Stimulated activated CD4-positive, alpha-beta T cell treated with anti-CD3 and anti-CD28 coated beads, Interleukin-2, amount 100 ng/mL, for 48 hours (primary cell): ENCODE data around the gene MPV17.
A peak's percentile ranks its signal among the peaks of the same experiment; 100 is the strongest.
"Not testable (repeated sequence)": the region's sequence is repeated elsewhere in the genome, so short reads cannot be mapped to it uniquely, and the experiment has no call there.

Experiments
- DNase-seq, 2 donors: peaks; one replicate each; pipeline ENCODE4 v3.0.0-alpha.2; 2020

The MPV17 gene, protein sequence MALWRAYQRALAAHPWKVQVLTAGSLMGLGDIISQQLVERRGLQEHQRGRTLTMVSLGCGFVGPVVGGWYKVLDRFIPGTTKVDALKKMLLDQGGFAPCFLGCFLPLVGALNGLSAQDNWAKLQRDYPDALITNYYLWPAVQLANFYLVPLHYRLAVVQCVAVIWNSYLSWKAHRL

DNA sequence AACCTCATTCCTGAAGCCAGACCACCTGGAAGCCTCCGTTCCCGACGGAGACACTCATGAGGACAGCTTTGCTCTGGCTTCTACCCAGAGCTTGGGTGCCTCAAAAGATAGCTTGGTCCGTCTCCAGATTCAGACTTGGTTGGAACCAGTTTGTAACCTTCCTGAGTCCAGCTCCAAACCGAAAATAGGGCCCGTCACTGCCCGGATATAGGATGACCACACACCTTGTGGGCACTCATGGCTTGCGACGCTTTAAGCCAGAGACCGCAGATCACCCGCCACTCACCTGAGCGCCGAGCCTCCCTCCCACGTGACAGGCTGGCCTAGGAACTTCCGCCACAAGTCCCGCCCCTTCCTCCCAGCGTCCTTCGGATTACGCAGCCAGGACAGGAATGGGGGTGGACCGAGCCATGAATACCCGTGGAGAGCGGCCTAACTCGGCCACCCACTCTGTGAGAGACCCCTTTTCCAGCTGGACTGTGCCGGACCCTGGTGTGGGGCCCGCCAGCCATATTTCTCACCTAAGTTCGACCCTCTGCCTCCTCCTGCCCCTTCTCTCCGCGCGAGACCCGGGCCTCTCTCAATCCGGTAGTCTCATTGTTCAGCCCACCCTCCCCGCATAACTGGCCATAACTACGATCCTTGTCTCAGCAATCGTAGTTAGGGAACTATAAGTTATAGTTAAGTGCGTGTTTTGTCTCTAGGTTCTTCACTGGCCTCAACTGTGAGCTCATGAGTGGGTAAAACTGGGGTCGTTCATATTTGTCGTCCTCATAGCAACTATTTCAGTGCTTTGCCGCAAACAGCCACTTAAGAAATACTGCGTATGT, at the start of gene MPV17:
MPV17 (minus strand) TSS at position 332 of the 830 bp plus-strand sequence. CDS start 580 bp downstream, outside the sequence.
- peak; percentile 78 to 84 for DNase-seq

DNA sequence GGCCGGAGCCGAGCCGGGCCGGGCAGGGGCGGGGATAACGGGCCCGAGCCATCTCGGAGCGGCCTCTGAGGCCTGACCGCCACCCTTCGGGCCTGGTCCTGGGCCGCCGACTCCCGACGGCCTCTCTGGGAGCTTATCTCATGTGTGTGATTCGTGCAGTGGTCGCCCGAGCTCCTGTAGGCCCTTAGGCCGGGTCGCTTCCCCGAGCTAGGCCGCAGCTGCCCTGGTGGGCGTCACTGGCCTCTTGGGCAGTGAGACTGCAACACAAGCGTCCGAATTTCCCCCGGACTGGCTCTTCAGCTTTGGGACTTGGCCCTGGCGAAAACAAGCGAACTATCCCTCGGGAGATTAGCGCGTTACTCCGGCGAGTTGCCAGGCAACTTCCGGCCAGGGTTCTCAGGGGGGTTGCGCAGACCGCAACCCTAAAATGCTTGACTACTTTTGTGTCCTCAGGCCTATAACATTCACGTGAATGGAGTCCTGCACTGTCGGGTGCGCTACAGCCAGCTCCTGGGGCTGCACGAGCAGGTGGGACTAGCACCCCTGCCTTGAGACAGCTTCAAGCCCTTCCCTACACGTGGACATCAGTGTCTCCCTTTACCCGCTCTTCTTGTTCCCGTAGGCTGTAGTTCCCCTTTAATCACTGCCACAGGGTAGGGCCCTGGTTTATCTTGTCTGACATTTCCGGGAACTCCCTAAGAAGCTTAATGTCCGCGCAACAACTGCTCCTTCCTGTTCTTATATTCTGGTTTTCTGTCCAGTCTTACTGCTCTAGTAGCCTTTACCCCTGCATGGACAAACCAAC, 48.1 kb upstream of the MPV17 start:
- peak in 1 of 2 donors; percentile 15 for DNase-seq

DNA sequence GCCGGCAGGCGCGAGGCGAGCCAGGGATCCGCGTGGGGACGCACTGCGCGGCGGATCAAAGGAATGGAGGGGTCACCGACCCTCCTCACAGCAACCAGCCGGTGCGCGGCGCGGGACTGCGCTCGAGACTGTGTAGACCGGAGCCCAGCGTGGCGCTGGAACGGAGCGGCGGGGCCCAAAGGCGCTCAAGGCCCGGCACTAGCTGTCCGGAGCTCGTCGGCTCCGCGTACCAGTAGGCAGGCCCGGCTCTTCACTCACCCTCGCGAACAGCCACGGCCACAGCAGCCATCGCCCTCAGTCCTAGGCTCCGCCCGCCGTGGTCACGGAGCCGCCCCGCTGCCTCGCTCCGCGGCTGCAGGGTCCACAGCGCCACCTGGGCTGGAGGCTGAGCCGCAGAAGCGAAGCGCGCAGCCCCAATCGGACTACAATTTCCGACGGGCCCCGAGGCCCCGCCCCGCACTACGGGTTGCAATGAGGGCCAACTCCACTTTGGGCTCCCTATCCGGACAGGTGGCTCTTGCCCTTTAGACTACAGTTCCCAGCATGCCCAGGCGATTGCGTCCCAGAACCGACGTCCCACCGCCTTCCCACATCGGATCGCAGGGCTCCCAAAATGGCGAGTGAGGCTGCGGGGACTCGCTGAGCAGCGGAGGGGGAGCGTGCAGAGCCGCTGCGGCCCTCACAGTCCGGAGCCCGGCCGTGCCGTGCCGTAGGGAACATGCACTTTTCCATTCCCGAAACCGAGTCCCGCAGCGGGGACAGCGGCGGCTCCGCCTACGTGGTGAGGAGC, 47.3 kb upstream of the MPV17 start, which contains the start of the genes EIF2B4 and SNX17:
EIF2B4 (minus strand) TSS at position 313 of the 790 bp plus-strand sequence; CDS start at position 289, 24 bp downstream.
SNX17 (plus strand) TSS at position 591 of the 790 bp plus-strand sequence; CDS start at position 719, 128 bp downstream.
- peak; percentile 97 to 98 for DNase-seq

DNA sequence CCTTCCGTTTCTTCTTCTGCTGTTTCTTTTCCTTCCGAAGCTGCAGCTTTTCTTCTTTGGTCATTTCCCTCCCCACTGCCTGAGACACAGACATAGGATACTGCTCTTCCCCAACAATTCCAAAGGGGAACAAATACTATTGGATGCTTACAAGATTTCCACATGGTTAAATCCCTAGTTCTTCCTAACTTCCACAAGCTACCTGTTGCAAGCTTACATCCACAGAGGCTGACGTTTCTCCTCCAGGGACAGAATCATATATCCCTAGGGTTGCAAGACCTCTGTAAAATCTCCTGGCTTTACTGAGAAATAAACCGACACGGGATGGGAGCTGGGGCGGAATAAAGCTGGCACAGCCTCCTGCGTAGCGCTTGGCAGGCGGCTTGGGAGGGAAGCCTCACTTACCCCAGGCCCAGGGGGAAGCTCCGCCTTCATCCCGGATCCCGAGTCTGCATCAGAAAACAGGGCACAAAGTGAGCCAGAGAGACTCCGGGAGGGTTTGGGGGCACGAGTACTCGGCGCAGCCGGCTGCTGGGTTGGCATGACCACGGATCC, 46.7 kb upstream of the MPV17 start:
- no peak for DNase-seq

DNA sequence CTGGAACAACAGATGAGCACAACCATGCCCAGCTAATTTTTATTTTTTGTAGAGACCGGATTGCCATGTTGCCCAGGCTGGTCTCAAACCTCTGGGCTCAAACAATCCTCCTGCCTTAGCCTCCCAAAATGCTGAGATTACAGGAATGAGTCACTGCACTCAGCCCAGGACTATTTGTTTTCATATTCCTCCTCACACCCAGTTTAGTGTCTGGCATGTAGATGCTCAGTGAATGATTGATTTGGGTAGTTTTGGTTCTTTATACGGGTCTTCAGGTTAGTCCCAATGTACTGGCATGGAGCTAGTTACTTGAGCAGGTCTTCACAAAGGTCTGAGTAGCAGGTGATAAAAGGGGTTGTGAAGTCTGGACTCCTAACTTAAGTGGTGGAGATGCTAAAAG, 41.0 kb upstream of the MPV17 start:
- no peak for DNase-seq

DNA sequence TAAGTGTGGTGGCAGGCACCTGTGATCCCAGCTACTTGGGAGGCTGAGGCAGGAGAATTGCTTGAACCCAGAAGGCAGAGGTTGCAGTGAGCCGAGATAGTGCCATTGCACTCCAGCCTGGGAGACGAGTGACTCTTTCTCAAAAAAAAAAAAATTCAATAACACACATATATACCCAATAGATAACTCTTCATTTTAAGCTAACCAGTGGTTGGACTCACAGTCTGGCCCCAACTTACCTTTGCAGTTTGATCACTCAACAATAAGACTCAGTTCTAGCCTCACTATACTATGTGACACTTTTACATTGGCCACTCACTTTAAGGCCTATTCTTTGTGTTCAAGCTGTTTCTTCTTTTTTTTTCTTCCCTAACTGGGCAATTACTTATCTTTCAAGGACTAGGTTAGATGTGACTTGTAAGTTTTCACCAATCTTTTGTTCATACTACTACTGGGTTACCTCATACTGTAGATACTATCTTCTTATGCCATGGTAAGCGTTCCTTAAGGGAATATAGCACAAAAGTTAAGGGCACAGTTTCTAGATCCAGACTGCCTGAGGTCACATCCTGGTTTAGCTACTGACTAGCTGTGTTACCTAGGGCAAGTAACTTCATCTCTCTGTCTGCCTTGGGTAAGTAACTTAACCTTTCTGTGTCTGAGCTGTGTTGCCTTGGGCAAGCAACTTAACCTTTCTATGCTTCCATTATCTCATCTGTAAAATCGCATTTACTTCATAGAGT, 40.0 kb upstream of the MPV17 start:
- DNase-seq: no peak

DNA sequence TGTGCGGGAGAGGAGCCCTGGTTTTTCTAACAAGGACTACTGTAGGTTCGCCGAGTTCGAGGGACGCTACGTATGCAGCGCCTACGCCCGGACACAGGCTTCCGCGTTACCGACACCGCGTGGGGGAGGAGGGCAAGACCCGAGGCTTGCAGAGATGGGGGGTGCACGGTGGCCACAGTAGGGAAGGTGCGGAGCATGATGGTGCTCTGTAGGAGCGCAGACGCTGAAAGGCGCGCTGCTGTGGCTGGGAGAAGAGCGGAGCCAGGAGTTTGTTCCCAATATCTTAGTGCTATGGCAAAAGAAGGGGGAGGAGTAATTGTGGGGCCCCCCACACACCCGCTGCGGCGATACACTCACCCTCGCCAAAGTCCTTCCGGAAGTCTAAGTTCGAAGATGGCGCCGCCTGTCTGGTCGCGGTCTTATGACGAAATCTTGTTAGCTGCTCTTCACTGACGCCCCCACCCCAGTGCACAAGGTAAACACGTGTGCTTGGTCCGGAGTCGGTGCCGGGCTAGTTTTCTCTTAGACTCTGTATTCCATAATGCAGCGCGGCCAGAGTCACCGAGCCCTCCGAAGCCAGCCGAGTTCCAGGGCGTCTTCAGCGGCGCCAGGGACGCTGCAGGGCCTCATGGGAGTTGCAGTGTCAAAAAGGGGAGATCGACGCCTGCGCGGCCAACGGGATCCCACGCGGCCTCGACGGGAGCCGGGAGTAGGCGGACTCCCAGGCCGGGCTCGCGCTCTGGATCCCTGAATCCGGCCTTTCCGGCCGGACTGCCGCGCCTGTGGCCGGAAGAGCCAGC, 33.7 kb upstream of the MPV17 start, which contains the start of gene GTF3C2:
GTF3C2 (minus strand) TSS at position 383 of the 800 bp plus-strand sequence. CDS start 13,210 bp downstream, outside the sequence.
- peak; percentile 83 to 85 for DNase-seq

DNA sequence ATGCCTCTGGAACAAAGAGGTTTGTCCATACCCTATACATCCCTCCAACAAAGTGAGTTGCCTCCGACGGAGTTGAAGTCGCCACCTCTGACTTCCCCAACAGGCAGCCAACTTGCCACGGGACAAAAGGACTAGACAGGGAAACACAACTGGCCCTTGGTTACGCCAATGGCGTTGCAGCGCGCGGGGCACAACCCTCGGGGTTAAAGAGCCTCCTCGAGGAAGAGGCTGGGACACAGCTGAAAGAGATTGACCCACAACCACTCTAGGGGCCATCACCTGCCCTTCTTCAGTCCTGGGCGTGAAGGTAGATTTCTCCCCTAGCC, 33.1 kb upstream of the MPV17 start:
- no peak for DNase-seq

DNA sequence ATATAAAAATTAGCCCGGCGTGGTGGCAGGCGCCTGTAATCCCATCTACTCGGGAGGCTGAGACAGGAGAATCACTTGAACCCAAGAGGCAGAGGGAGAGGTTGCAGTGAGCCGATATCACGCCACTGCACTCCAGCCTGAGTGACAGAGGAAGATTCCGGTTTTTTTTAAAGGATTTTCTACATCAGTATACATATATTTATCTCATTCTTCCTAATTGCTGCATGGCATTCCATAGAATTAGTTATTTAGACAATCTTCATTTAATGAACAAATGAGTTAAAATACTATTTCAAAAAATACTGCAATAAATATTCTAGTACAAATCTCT, 31.7 kb upstream of the MPV17 start:
- no peak for DNase-seq

DNA sequence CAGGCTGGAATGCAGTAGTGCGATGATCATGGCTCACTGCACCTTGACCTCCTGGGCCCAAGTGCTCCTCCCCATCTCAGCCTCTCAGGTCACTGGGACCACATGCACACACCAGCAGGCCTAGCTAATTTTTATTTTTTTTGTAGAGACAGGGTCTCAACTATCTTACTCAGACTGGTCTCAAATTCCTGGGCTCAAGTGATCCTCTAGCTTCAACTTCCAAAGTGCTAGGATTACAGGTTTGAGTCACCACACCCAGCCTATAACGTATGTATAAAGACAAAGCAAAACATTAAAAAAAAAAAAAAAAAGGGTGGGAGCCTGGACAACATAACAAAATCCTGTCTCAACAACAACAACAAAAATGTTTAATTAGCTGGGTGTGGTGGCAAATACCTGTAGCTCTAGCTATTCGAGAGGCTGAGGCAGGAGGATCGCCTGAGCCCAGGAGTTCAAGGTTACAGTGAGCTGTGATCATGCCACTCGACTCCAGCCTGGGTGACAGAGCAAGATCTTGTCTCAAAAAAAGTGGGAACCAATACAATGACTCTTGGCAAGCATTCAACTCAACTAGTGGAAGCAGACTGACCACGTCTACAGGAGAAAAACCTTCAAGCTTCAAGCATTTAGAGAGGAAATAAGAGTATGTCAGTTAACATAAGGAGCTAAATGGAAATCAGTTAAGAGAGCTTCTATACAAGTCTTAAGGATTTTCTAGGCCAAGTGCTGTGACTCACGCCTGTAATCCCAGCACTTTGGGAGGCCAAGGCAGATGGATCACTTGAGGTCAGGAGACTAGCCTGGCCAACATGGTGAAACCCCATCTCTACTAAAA, 31.1 kb upstream of the MPV17 start:
- DNase-seq: no peak

DNA sequence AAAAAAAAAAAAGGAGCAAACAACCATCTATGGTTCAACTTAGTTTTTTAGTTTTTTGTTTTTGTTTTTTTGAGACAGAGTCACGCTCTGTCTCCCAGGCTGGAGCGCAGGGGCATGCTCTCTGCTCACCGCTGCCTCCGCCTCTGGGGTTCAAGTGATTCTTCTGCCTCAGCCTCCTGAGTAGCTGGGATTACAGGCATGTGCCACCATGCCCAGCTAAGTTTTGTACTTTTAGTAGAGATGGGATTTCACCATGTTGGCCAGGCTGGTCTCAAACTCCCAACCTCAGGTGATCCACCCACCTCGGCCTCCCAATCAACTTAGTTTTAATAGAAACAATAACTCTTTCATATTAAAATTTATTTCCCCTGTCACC, 30.5 kb upstream of the MPV17 start:
- not testable (repeated sequence) for DNase-seq

DNA sequence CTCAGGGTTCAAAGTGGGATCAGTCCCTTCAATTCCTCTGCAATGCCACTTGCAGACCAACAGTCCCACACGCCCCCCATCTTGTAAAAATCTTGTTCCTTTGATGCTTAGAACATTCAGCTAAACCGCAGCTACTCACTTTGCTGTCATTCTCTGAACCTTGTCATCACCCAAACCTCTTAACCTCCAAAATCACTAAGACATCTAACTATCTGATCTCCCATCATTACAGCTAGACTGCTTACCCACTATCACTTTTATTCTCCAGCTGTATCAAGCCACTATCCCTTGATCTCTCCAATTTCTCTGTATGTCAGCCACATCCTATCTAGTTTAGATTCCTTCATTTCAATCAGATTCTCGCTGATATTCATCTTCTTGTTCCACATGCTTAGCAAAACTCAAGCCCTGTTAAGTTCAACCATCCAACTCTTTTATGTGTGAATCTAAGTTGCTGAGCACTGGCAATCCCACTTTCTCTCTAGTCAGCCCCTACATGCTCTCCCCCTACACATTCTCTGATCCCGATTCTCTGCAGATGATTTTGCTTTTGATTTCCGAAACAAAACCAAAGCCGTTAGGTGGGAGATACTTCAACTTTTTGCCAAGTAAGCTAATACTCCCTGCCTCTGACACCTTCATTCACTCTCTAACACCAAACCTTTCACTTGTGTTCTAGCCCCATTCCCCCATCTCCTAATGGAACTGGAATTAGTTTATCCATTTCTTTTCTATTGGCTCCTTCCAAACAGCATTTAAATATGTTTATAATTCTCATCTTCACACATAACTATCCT, 29.1 kb upstream of the MPV17 start:
- DNase-seq: no peak

DNA sequence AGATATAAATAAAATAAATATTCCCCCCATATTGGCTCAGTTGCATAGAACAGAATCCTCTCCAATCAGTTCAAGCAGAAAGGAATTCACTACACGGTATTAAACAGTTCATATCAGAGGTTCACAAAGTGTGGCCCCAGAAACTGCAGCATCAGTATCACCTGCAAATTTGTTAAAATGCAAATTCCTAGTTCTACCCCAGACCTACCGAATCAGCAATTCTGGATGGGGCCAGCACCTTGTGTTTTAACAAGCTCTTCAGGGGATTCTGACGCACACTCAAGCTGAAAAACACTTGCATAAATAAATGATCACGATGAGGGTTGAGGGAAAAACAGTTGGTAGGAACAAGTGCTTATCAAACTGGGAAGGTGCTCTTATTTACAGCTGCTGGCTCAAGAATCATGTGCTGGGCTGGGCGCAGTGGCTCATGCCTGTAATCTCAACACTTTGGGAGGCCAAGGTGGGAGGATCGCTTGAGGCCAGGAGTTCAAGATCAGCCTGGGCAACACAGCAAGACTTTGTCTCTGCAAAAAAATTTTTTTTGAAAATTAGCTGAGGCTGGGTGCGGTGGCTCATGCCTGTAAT, 27.3 kb upstream of the MPV17 start:
- DNase-seq: no peak

DNA sequence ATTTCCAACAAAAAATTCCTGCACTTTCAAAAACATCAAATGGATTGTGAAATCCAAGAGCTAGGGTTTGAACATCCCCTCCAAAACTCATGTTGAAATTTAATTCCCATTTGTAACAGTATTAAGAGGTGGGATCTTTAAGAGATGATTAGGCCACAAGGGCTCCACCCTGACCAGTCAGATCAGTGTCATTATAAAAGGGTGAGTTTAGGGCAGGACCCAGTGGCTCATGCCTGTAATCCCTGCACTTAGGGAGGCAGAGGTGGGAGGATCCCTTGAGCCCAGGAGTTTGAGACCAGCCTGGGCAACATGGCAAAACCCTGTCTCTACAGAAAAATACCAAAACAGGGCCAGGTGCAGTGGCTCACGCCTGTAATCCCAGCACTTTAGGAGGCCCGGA, 24.7 kb upstream of the MPV17 start:
- no peak for DNase-seq

DNA sequence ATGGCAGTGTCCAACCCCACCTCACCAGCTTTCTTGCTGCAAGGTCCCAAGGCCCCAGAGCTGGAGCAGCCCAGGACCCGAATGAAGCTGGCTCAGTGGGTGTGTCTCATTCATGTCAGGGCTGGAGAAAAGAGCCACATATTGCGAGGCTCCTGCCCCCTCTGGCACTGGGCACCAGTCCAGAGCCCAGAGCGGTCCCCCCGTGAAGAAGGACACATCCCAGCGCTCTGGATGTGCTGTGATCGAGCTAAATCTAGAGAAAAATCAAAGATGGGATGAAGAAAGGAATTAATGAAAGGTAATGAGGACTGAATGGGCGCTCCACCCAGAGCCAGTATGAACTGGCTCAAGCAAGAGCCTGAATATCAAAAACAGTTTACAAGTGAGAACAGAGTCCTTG, 13.3 kb upstream of the MPV17 start:
- no peak for DNase-seq

DNA sequence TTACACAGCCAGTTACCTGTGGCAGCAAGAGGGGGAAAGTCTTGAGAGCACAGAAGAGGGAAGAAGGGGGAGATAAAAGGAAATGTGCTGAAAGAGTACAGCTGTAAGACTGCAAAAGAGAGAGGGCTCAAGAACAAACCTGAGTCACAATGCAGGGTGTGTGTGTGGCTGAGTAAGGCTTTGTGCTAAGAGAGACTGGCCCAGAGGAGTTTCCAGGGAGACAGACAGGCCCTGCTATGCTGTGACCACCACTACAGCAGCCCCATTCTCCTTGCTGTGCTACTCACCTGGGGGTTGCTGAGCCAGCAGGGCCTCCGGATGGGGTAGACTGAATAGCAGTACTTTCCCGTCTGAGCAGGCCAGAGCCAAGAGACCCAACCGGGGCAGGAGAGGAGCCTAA, 12.4 kb upstream of the MPV17 start:
- no peak for DNase-seq

DNA sequence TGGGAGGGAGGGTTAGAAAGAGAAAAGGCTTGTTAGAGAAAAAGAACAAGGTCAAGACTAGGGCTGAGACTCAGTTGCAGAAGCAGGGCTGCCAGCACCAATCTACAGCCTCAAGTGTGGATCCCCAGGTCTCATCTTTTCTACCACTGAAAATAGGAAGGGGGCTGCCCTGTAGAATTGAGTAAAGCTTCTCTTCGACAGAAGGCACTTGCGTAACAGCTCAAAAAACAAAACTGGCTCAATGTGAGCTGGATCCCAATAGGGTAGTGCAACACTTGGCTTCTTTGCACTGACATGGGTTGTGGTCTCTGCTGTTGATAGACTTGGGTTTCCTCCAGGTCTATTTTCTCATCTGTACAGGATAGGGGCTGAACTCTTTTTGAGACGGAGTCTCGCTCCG, 1.8 kb upstream of the MPV17 start:
- no peak for DNase-seq

DNA sequence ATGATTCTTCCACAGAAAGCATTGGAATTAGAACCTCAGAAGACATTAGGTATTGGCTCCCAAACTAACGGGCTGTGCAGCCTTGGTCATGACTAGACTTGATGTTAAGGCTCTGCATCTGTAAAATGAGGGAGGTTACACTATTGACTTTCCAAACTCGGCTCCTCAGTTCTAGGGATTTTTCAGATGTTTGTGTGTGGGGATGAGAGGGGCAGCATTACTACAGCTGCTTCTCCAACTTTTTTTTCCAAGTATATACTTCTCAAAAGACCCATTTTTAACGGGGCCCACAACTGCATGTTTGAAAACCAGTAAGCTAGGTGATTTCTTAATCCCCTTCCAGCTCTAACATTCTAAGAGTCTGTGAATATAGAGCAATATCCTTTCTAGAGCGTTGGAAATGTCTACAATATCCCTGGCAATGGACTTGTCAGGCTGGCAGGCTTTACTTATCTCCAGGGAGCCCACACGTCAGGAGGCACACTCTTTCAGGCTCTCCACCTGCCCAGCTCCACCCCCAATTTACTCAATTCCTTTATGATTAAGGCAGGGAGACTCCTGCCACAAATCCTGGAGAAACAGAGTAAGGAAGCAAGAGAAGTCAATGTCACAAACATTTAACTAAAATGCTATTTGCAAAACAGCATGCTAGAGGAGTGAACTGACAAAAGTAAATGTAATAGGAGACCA, 844 bp upstream of the MPV17 start:
- no peak for DNase-seq
